SK-N-SH (cell line): ENCODE results near the gene KCNK16.

ENCODE experiments used
- CTCF ChIP-seq: fragments of 200-600 bp; sonication (generic); IDR thresholded peaks from 2 replicates; pipeline ENCODE4 v1.6.1; 2017; ENCODE audit warnings: antibody characterized with exemption, mild to moderate bottlenecking, moderate library complexity
- EZH2phosphoT487 ChIP-seq: fragments of 200-600 bp; sonication (generic); IDR thresholded peaks from 2 replicates; pipeline ENCODE4 v1.6.1; 2017; ENCODE audit warnings: low read depth, mixed run types, mild to moderate bottlenecking, antibody characterized with exemption, moderate library complexity, borderline replicate concordance
- FOSL2 ChIP-seq: IDR thresholded peaks from 2 replicates; pipeline ENCODE4 v1.4.0; 2012; ENCODE audit warnings: low read depth, mild to moderate bottlenecking, moderate library complexity, borderline replicate concordance
- GABPA ChIP-seq: IDR thresholded peaks from 2 replicates; pipeline ENCODE4 v1.4.0; 2012; ENCODE audit warnings: low read depth, mild to moderate bottlenecking
- MXI1 ChIP-seq: IDR thresholded peaks from 2 replicates; pipeline ENCODE4 v1.6.1; 2012; ENCODE audit warnings: mild to moderate bottlenecking, low read depth, low read length, improper control_type of control experiment
- POLR2AphosphoS5 ChIP-seq: IDR thresholded peaks from 2 replicates; pipeline ENCODE4 v1.6.1; 2012; ENCODE audit warnings: low read depth, low read length

GRCh38 chr6:39319621-39320362 is 2.7 kb downstream of the KCNK16 start:
- TF ChIP-seq EZH2phosphoT487 (no peak), GABPA (no peak), POLR2AphosphoS5 (no peak), CTCF (no peak), MXI1 (no peak), FOSL2 (no peak)
